ENCODE data around the gene NRL.

The NRL gene

DNA sequence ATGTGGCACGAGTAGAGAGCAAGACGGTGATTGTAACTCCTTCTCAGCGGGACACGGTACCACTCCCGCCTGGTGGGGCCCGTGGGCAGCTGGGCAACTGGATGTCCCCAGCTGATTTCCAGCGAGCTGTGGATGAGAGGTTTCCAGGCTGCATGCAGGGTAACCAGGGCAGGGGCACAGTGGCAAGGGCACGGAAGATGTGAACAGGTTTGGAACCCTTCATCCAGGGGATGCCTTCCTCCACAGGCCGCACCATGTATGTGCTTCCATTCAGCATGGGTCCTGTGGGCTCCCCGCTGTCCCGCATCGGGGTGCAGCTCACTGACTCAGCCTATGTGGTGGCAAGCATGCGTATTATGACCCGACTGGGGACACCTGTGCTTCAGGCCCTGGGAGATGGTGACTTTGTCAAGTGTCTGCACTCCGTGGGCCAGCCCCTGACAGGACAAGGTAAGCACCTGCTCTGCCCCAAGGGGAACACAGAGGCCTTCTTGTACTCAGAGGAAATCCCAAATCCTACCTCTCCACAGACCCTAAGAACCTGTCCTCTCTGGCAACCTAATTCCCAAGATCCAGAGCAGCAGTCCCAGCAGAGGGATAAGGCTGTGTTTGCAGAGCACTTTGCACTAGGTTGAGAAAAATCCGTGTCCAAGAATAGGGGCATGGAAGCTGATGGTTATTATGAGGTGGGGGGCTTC, 16.4 kb downstream of the NRL start:
- no peak for DNase-seq
- H3K27ac ChIP-seq = no peak overlapping the region
- TF ChIP-seq, protein P1, sequence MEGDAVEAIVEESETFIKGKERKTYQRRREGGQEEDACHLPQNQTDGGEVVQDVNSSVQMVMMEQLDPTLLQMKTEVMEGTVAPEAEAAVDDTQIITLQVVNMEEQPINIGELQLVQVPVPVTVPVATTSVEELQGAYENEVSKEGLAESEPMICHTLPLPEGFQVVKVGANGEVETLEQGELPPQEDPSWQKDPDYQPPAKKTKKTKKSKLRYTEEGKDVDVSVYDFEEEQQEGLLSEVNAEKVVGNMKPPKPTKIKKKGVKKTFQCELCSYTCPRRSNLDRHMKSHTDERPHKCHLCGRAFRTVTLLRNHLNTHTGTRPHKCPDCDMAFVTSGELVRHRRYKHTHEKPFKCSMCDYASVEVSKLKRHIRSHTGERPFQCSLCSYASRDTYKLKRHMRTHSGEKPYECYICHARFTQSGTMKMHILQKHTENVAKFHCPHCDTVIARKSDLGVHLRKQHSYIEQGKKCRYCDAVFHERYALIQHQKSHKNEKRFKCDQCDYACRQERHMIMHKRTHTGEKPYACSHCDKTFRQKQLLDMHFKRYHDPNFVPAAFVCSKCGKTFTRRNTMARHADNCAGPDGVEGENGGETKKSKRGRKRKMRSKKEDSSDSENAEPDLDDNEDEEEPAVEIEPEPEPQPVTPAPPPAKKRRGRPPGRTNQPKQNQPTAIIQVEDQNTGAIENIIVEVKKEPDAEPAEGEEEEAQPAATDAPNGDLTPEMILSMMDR (IDR thresholded peaks at IDR 0.05; ENCODE audit: low read depth, low read length, missing control alignments) = no peak
- in situ Hi-C loops (cut with HindIII; ENCODE audit: low pct_ligation_motif_present, low sequenced_read_pairs) = no loop called here
- no peaks in the 10 kb centered on the region for H3K36me3 ChIP-seq (replicated peaks)
- no peaks in the 10 kb centered on the region for H3K27me3 ChIP-seq (replicated peaks)
- H3K4me3 ChIP-seq (ENCODE audit: low read depth, low read length) = no peak overlapping the region

DNA sequence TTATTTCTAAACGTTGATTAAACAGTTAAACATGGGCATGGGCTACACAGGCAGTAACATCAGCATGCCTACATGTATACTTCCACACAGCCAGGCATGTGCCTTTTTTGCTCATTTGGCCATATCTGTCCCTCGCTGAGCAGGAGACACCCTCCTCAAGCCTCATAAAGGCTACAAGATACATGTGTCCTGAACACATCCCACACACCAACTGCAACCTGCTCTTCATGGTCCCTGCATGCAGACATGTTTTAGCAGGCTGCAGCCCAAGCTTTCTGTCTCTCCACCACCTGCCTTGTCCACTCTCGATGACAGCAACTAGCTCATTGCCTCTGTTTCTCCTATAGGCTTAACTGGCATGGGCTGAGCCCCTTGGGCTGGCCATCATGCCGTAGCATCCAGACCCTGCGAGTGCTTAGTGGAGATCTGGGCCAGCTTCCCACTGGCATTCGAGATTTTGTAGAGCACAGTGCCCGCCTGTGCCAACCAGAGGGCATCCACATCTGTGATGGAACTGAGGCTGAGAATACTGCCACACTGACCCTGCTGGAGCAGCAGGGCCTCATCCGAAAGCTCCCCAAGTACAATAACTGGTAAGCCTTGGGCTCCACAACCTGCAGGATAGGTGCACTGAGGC, 18.1 kb downstream of the NRL start:
- H3K36me3 ChIP-seq (replicated peaks) = no peaks in the 10 kb centered on the region
- no peak for DNase-seq
- H3K4me3 ChIP-seq (ENCODE audit: low read depth, low read length) = no peak overlapping the region
- no peak overlapping the region for H3K27ac ChIP-seq
- no peaks in the 10 kb centered on the region for H3K27me3 ChIP-seq (replicated peaks)
- TF ChIP-seq, protein P1 (IDR thresholded peaks at IDR 0.05; ENCODE audit: low read depth, low read length, missing control alignments) = no peak
- in situ Hi-C loops (cut with HindIII; ENCODE audit: low pct_ligation_motif_present, low sequenced_read_pairs) = no loop called here

DNA sequence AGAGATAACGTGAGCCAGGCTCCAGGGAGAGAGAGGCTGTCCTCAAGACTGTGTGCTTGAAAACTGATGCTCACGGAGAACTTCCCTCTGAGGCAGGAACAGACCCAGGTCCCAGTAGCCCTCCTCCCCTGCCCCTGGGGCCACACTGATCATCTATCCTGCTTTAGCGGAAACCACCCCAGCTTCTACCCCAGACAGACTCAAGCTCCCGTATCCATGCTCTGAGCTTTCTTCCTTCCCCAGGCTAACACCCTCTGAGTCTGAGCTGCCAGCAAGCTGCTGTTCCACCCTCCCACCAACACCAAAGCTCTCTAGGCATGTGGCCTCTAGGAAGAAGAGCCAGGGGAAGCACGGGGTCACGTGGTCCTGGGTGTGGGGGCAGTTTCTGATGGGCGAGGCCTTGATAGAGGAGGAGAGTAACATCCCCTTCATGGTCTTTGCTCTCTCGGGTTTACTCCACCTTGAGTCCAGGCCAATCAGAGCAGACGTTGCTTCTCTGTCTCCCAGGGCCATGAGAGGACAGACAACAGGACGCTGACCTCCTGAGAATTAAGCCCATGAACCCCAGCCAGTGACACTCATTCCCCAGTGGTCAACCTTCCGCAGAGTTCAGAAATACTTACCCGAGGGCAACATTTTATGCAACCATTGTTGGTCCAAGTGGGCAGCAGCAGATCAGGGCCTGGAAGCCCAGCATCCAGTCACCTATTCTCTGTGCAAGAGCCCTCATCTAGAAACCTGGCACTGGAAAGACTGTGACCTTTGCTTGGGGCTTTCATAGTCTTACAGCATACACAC, 19.3 kb downstream of the NRL start:
- no peak for DNase-seq
- TF ChIP-seq, protein P1 (IDR thresholded peaks at IDR 0.05; ENCODE audit: low read depth, low read length, missing control alignments) = no peak
- Histone ChIP-seq H3K27me3 (replicated peaks) (no peaks in the 10 kb centered on the region), H3K27ac (no peak overlapping the region), H3K36me3 (replicated peaks) (no peaks in the 10 kb centered on the region), H3K4me3 (ENCODE audit: low read depth, low read length) (peak overlapping the region; percentile 74)
- in situ Hi-C loops (cut with HindIII; ENCODE audit: low pct_ligation_motif_present, low sequenced_read_pairs) = no loop called here

DNA sequence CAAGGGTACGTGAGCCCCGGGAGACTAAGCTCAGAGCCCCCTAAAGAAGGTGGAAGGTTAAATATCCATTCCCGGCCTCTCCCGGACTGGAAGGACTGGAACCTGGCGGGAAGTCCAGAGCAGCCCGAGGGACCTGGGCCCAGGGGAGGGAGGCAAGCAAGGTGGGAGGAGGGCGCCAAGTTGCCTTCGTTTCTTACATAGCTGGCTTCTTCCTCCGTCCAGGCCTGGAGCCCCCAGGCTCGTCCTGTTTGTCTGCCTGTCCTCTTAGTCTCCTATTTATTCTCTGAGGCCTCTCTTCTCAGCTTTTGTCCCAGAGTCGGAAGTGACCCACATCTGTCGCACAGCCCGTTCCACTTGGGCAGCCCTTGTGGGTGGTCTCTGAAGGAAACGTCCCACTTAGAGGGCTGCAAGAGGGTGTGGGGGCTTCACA, 19.9 kb downstream of the NRL start:
- TF ChIP-seq, protein P1 (IDR thresholded peaks at IDR 0.05; ENCODE audit: low read depth, low read length, missing control alignments) = no peak
- no peak overlapping the region for H3K27ac ChIP-seq
- DNase-seq = no peak
- H3K27me3 ChIP-seq (replicated peaks) = no peaks in the 10 kb centered on the region
- H3K36me3 ChIP-seq (replicated peaks) = no peaks in the 10 kb centered on the region
- peak overlapping the region; percentile 74 for H3K4me3 ChIP-seq (ENCODE audit: low read depth, low read length)
- in situ Hi-C loops (cut with HindIII; ENCODE audit: low pct_ligation_motif_present, low sequenced_read_pairs) = no loop called here

DNA sequence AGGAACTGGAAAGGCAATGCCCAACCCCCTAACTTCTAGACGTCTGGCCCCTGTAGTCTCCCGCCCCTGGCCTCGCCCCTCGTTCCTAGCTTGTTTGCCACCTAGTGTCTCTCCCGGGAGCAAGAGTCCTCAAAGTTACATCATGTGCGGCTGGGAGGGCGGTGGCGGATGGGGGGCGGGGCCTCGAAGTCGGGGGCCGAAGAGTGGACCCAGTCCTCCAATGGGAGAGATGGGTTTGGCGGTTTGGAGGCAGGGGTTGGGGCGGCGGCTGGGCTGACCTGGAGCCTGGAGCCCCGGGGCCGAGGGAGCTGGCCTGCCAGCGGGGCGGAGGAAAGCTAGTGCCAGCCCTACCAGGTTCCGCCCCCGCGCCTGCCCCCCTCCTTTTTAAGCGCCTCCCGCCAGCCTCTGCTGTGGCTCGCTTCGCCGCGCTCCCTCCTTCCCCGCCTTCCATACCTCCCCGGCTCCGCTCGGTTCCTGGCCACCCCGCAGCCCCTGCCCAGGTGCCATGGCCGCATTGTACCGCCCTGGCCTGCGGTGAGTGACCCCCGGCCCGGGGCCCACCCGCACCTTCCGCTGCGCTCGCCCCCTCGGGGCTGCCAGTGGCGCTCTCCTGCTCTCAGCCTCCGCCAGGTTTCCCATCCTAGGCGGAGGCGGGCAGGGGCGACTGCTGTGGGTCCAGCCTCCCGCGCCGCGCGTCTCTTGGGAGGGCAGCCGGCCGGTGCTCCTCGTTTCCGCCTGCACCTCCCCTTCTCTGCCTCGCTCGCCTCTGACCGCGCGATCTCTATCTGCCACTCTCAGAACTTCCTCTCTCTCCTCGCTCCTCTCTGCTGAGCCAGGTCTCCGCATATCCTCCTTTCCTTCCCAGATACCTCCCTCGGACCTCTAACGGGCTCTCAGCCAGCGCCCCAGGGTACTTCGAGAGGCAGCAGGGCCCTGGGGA, 20.6 kb downstream of the NRL start, which contains the start of gene PCK2:
TSS of gene PCK2 (plus strand) at position 411 of the 940 bp plus-strand sequence. CDS start at position 506, 95 bp downstream.
- in situ Hi-C loops (cut with HindIII; ENCODE audit: low pct_ligation_motif_present, low sequenced_read_pairs) = no loop called here
- TF ChIP-seq, protein P1 (IDR thresholded peaks at IDR 0.05; ENCODE audit: low read depth, low read length, missing control alignments) = peak; percentile 5
- peak; percentile 68 for DNase-seq

More for the DNA sequence above, 20.6 kb downstream of the NRL start, which contains the start of gene PCK2:
- peak within 1 kb of the TSS; percentile 74 for H3K4me3 ChIP-seq (ENCODE audit: low read depth, low read length)
- H3K36me3 ChIP-seq (replicated peaks) = no peaks in the 10 kb centered on the region
- no peaks in the 10 kb centered on the region for H3K27me3 ChIP-seq (replicated peaks)
- peak within 1 kb of the TSS; percentile 25 for H3K27ac ChIP-seq

Data from brain microvascular endothelial cell (primary cell).